Ovary (tissue), 9 donors: ENCODE data around the gene DYRK2. TPM values are rescaled to one million over a fixed set of nuclear protein-coding genes. Genes with fewer than 3 reads are reported as not detected.

Source experiments
- DNase-seq, 5 donors: peaks; one replicate each; pipeline ENCODE4 v3.0.0-alpha.2; 2019 to 2020
- H3K27ac ChIP-seq, 2 donors: fragments of 200-600 bp; one replicate each; pipeline versions ENCODE4 v1.5.1 to v1.8.0; 2019 to 2022
- H3K27me3 ChIP-seq: fragments of 200-600 bp; one replicate; pipeline ENCODE4 v1.8.0; 2022
- H3K36me3 ChIP-seq: fragments of 200-600 bp; sonication (generic); one replicate; pipeline ENCODE4 v1.5.1; 2019
- H3K4me1 ChIP-seq: one replicate; pipeline ENCODE4 v1.8.1; 2013; ENCODE audit warnings: mild to moderate bottlenecking, moderate library complexity; ENCODE audit not compliant: insufficient read depth
- H3K4me3 ChIP-seq: fragments of 200-600 bp; sonication (generic); one replicate; pipeline ENCODE4 v1.5.1; 2017
- H3K9me3 ChIP-seq, 2 donors: fragments of 200-600 bp in 1 of 2; sonication (generic) in 1 of 2; one replicate each; pipeline versions ENCODE4 v1.5.1 to v1.8.1; 2013 to 2019; ENCODE audit warnings: mild to moderate bottlenecking in 1 of 2, moderate library complexity in 1 of 2
- CTCF ChIP-seq, 3 donors: fragments of 450-650 bp in 2 of 3; fragments of 200-600 bp in 1 of 3; IDR thresholded peaks; one replicate each; pipeline versions ENCODE4 v1.5.1 to v1.8.0; 2016 to 2022; ENCODE audit warnings: antibody characterized with exemption in 3 of 3, mild to moderate bottlenecking in 1 of 3
- EP300 ChIP-seq: sonication (generic); formaldehyde crosslinking; IDR thresholded peaks from one replicate; pipeline ENCODE4 v1.6.1; 2017; ENCODE audit warnings: antibody characterized with exemption
- POLR2A ChIP-seq: fragments of 450-650 bp; IDR thresholded peaks from one replicate; pipeline ENCODE4 v1.6.1; 2017; ENCODE audit warnings: antibody characterized with exemption, mild to moderate bottlenecking, moderate library complexity
- WGBS, 3 donors: extraction: QIAGEN DNeasy Blood & Tissue Kit in 1 of 3; methylation state at CpG; one replicate each; pipeline versions ENCODE4 v1.1.5 to v1.1.7; 2013 to 2017; 5-methylcytosine and 5-hydroxymethylcytosine counted together
- intact Hi-C, 4 donors: fragments of 100-400 bp; cut with DNase I; formaldehyde crosslinking; loops; one replicate each; pipeline versions ENCODE4 v1.11.0 to v1.15.1; 2022 to 2023
- polyA plus RNA-seq, 2 donors: library from polyadenylated mRNA; stranded (reverse); fragments of 200-250 nt in 1 of 2; fragments of 350-450 nt in 1 of 2; fragmentation: Illumina TruSeq in 1 of 2; extraction: RNeasy Lipid Tissue Mini Kit (QIAGEN cat#74804) in 1 of 2; gene quantifications; one replicate each; pipeline ENCODE4 v1.2.3, GENCODE V29; 2013 to 2014
- total RNA-seq, 7 donors: library from RNA; depleted of rRNA in 2 of 7; stranded (reverse); fragments of >200 nt in 2 of 7; fragmentation: NEBNext Ultra II Directional in 3 of 7; extraction: Animal tissue kit (Norgen Biotek cat#: 25700) in 3 of 7; gene quantifications; one replicate each; pipeline versions ENCODE4 v1.1.0 to v1.2.4, GENCODE V29; 2016 to 2023
- donor health status: DM: no; HTN: no; CAD: no; lungs with moderate emphysema.
- donor health status: DM: no; HTN: no; CAD: no.
- donor health status: Bipolar disorder and iron deficiency.
- donor health status: DM: yes; HTN: yes; CAD: no.
- donor health status: DM: no; HTN: no; CAD: no.
- donor health status: DM: yes; HTN: yes; CAD: no.

The DYRK2 gene
- total and polyA plus RNA-seq, 9 donors: 7.4 to 23.6 (median 17.7) TPM

- no peak for DNase-seq
- Histone ChIP-seq H3K4me1 (no peaks in the 10 kb centered on the region), H3K27ac (no peak overlapping the region), H3K4me3 (no peak overlapping the region), H3K36me3 (no peaks in the 10 kb centered on the region), H3K9me3 (no peaks in the 10 kb centered on the region), H3K27me3 (no peaks in the 10 kb centered on the region)
- 79 to 83% (median 82%) methylated on average over 4 of the region's 4 CpGs for WGBS, 3 donors
- TF ChIP-seq CTCF (IDR thresholded peaks at IDR 0.05): no peak
- intact Hi-C loops: no loop called here
Measured at GRCh38 chr12:67709367-67709954, 60.9 kb downstream of the DYRK2 start.

- 63 to 83% (median 75%) methylated on average over 3 of the region's 3 CpGs for WGBS, 3 donors
- no peak for TF ChIP-seq CTCF (IDR thresholded peaks at IDR 0.05)
- TF ChIP-seq POLR2A: no peak
- no peak for TF ChIP-seq EP300
- intact Hi-C loops: no loop called here
Measured at GRCh38 chr12:67710582-67710981, 62.0 kb downstream of the DYRK2 start.

GRCh38 chr12:67712011-67712410 is 63.5 kb downstream of the DYRK2 start:
- H3K4me1 ChIP-seq: no peaks in the 10 kb centered on the region
- H3K27me3 ChIP-seq: no peaks in the 10 kb centered on the region
- H3K9me3 ChIP-seq: no peaks in the 10 kb centered on the region
- no peak overlapping the region for H3K4me3 ChIP-seq
- no peak for DNase-seq
- TF ChIP-seq EP300: no peak
- TF ChIP-seq POLR2A: no peak
- TF ChIP-seq CTCF (IDR thresholded peaks at IDR 0.05): no peak
- H3K36me3 ChIP-seq: no peaks in the 10 kb centered on the region
- intact Hi-C loops: no loop called here
- 76 to 89% (median 77%) methylated on average over 1 of the region's 1 CpG for WGBS, 3 donors
- no peak overlapping the region for H3K27ac ChIP-seq

More at GRCh38 chr12:67710582-67710981, 62.0 kb downstream of the DYRK2 start:
- no peak overlapping the region for H3K27ac ChIP-seq
- H3K4me1 ChIP-seq: no peaks in the 10 kb centered on the region
- no peaks in the 10 kb centered on the region for H3K27me3 ChIP-seq
- no peak for DNase-seq
- H3K9me3 ChIP-seq: no peaks in the 10 kb centered on the region
- no peak overlapping the region for H3K4me3 ChIP-seq
- no peaks in the 10 kb centered on the region for H3K36me3 ChIP-seq

- Histone ChIP-seq H3K4me1 (no peaks in the 10 kb centered on the region), H3K4me3 (no peak overlapping the region), H3K27ac (no peak overlapping the region), H3K36me3 (no peaks in the 10 kb centered on the region), H3K27me3 (no peaks in the 10 kb centered on the region), H3K9me3 (no peaks in the 10 kb centered on the region)
- DNase-seq: no peak
- intact Hi-C loops: no loop called here
- WGBS, 3 donors: 25 to 27% (median 25%) methylated on average over 1 of the region's 1 CpG
- TF ChIP-seq POLR2A (no peak), EP300 (no peak), CTCF (IDR thresholded peaks at IDR 0.05) (no peak)
Measured at GRCh38 chr12:67714648-67715047, 66.1 kb downstream of the DYRK2 start.
